Hippocampal formation (tissue), 2 donors: ENCODE results near the gene CPN1.

ENCODE experiments used
- DNase-seq, 2 donors: peaks; one replicate each; lab custom pipeline; 2025; lab: John Stamatoyannopoulos, UW

The CPN1 gene

DNA sequence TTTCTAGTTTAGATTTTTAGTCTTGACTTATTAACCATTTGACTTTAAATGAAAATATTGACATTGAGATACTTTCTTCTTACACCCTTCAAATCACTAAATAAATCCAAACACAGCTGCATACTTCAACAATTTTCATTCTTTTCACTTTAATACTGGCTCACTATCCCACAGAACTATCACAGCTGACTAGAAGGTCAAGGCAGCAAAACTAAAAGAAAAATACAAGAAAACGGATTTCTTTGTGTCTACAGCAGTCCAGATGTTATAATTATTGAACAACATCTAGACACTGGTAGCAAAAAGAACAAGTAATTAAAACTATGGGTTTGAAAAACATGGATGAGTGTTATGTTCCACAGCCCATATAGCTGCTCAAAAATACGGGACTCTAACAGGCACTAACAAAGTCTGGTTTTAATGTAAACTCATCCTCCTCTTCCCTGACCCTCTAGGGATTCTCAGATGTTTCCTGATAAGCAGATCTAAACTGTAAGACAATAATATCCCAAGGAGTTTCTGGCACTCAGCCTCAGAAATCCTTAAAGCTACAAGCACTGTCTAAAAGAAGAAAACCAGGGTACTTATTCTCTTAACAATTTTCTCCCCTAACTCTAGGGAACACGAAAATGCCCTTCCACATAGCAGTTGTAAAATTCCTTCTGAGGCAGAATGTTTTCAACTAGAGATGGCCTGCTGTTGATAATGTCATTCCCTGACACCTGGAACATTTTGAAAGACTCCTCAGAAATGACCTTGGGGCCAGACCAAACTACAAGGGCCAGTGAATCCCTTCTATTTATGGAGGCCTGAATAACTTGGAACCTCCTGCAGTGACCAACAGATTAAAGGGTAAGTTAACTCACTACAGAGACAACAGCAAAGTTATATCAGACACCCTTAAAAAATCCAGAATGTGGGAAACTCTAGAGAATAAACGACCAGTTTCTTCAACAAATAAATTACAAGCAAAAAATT, 84.7 kb downstream of the CPN1 start:
- DNase-seq = no peak

DNA sequence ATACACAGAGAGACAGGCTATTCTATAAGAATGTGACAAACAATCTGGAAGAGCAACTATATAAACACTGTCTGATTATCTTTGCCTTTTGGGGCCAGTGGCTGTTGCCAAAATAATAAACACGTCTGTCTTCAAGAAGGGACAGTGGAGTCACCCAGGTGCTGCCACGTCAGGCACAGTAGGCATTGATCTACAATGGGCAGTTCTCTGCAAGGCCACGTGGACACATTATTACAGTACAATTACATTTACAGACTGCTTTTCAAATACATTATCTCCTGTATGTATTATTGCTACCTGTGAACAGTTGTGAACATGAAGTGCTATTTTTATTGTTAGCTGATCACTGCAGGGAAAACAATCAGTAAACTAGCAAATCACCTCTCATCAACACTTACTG, 86.0 kb downstream of the CPN1 start:
- no peak for DNase-seq

DNA sequence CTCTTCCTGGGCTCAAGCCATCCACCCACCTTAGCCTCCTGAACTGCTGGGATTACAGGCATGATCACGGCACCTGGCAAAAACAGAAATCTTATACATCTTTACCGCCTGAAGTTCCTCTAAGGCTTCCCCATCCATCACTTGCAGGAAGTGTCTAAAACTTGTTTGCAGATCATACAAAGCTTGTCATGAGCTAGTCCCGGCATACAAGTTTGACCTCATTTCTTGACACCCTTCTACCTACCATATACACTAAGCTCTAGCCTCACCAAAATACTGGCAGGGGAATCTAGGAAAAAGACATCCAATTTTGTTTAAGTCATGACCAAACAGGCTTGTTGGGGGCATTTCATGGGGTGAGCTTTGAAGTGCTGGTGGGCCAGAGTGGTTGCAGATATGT, 86.4 kb downstream of the CPN1 start:
- no peak for DNase-seq

DNA sequence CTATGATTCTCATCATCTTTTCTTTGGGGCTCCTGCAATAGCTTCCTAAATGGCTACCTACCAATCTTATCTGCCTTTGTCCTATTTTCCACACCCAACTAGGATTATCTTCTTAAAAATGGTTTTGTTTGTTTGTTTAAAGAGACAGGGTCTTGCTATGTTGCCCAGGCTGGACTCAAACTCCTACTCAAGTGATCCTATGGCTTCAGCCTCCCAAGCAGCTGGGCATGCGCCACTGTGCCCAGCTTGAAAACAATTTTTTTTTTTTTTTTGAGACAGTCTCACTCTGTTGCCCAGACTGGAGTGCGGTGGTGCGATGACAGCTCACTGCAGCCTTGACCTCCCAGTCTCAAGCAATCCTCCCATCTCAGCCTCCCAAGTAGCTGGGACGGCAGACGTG, 86.9 kb downstream of the CPN1 start:
- no peak for DNase-seq

DNA sequence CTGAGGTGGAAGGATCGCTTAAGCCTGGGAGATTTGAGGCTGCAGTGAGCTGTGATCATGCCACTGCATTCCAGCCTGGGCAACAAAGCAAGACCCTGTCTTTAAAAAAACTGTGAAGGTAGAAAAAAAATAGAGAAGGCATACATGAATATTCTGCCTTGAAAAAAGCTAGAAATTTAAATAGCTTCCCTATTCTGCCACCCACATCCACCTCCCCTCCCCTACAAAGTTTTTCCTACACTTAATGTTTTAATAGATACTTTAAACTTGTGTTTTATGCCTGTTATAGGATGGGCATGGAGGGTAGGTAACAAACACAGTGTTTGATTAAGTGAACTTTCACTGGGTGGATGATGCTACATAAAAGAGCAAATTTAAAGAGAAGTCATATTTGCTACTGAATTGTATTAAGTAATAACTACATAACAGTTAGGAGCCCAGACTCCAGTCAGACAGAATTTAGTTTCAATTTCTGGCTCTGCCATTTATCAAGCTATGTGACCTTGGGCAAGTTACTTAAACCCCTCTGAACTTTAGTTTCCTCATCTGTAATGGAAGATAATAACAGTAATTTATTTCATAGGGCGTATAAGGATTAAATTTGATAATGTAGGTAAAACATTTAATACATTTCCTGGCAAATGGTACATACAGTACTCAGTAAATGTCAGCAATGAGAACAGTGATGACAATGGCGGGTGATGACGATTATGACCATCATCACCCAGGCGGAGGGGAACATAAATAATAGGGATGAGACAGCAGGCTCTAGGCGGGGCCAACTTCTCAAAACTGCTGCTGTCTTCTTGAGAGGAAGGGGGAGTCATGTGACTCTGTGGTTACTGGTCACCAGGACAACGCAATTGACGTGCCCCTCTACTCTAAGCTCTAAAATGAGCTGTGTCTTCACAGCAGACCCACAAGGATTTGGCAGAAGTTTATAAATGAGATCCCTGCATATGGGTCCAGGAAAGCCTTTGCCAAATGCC, 87.7 kb downstream of the CPN1 start:
- DNase-seq = no peak
